ENCODE results near the gene MIA2.

MIA2 gene

GRCh38 chr14:39430762-39431415 is 197.2 kb downstream of the MIA2 start:
- Histone ChIP-seq H3K27me3 (no peaks in the 10 kb centered on the region), H4K20me1 (peaks cover 40 to 60% (median 56%) of the 10 kb centered on the region in 11 experiments), H3K9me3 (replicated peaks in 1 of 11) (no peaks in the 10 kb centered on the region), H3K27ac (peak overlapping the region; percentile 98 to 100 (median 100)), H3K9ac (peak overlapping the region; percentile 98 to 100 (median 100)), H3K4me3 (peak overlapping the region; percentile 84 to 99 (median 96)), H3K4me2 (peak overlapping the region; percentile 83 to 97 (median 93)), H3K4me1 (peaks cover 33 to 53% (median 46%) of the 10 kb centered on the region in 10 experiments), H3K36me3 (no peaks in the 10 kb centered on the region)
- TF ChIP-seq Cebpa-rat (IDR thresholded peaks at IDR 0.05): no peak

- H3K9me3 ChIP-seq (replicated peaks in 1 of 11): no peaks in the 10 kb centered on the region
- no peak for TF ChIP-seq Cebpa-rat (IDR thresholded peaks at IDR 0.05)
- peak overlapping the region; percentile 98 to 100 (median 100) for H3K9ac ChIP-seq
- H3K4me2 ChIP-seq: peak overlapping the region; percentile 83 to 97 (median 93)
- H3K27ac ChIP-seq: peak overlapping the region; percentile 98 to 100 (median 100)
- H3K36me3 ChIP-seq: no peaks in the 10 kb centered on the region
- no peaks in the 10 kb centered on the region for H3K27me3 ChIP-seq
- H4K20me1 ChIP-seq: peaks cover 40 to 54% (median 51%) of the 10 kb centered on the region in 11 experiments
- H3K4me3 ChIP-seq: peak overlapping the region; percentile 84 to 99 (median 96)
- peaks cover 28 to 47% (median 40%) of the 10 kb centered on the region in 10 experiments for H3K4me1 ChIP-seq
Measured at GRCh38 chr14:39431416-39432178, 197.9 kb downstream of the MIA2 start.

DNA sequence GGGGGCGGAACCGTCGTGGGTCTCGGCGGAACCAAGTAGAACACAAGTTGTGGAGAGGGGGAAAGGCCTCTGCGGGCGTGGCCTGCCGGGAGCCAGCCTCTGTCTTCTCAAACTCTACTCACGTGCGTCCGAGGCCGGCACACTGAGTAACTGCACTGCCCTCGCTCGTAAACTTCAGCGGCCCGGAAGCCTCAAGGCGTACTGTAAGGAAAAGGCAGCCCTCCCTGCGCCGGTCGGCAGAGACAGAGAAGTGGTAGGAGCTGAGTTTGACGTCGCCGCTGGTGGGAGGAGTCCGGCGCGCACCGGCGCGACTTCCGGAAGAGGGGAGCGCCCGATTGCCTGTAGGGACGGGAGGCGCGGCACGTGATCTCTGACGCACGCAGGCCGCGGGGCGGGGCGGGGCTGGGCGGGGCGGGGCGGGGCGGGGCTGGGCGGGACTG is 198.5 kb downstream of the MIA2 start, which contains the start of gene FBXO33:
Gene FBXO33, minus strand, starts transcription at position 255 of the 440 bp plus-strand sequence. CDS start 271 bp downstream, outside the sequence.
- Histone ChIP-seq H3K27me3 (no peaks in the 10 kb centered on the region), H3K4me1 (peaks cover 22 to 41% (median 35%) of the 10 kb centered on the region in 10 experiments), H3K9ac (peak within 1 kb of the TSS; percentile 98 to 100 (median 100)), H3K36me3 (no peaks in the 10 kb centered on the region), H3K27ac (peak within 1 kb of the TSS; percentile 98 to 100 (median 100)), H3K4me3 (peak within 1 kb of the TSS; percentile 84 to 99 (median 96)), H3K9me3 (replicated peaks in 1 of 11) (no peaks in the 10 kb centered on the region), H4K20me1 (peaks cover 36 to 48% (median 46%) of the 10 kb centered on the region in 11 experiments), H3K4me2 (peak within 1 kb of the TSS; percentile 84 to 97 (median 93))
- TF ChIP-seq Cebpa-rat (IDR thresholded peaks at IDR 0.05): no peak

- Histone ChIP-seq H3K4me2 (peak overlapping the region; percentile 76 to 92 (median 84)), H3K4me3 (peak overlapping the region; percentile 65 to 99 (median 87)), H3K27ac (peak overlapping the region; percentile 69 to 100 (median 99); a peak in 21 of 22 replicates), H3K9me3 (replicated peaks in 1 of 11) (no peaks in the 10 kb centered on the region), H4K20me1 (peaks cover 32 to 41% (median 40%) of the 10 kb centered on the region in 11 experiments), H3K9ac (peak overlapping the region; percentile 79 to 100 (median 100)), H3K27me3 (no peaks in the 10 kb centered on the region), H3K36me3 (no peaks in the 10 kb centered on the region), H3K4me1 (peaks cover 22 to 37% (median 34%) of the 10 kb centered on the region in 10 experiments)
- no peak for TF ChIP-seq Cebpa-rat (IDR thresholded peaks at IDR 0.05)
Measured at GRCh38 chr14:39432619-39433451, 199.1 kb downstream of the MIA2 start.

GRCh38 chr14:39433452-39433813 is 199.7 kb downstream of the MIA2 start:
- H3K4me3 ChIP-seq: peak overlapping the region; percentile 65 to 99 (median 87)
- peak overlapping the region; percentile 76 to 92 (median 84) for H3K4me2 ChIP-seq
- H4K20me1 ChIP-seq: peaks cover 27 to 35% (median 34%) of the 10 kb centered on the region in 11 experiments
- no peaks in the 10 kb centered on the region for H3K36me3 ChIP-seq
- H3K27me3 ChIP-seq: no peaks in the 10 kb centered on the region
- peak overlapping the region; percentile 79 to 100 (median 100); a peak in 21 of 22 replicates for H3K9ac ChIP-seq
- TF ChIP-seq Cebpa-rat (IDR thresholded peaks at IDR 0.05): no peak
- H3K4me1 ChIP-seq: peaks cover 22 to 33% (median 31%) of the 10 kb centered on the region in 10 experiments
- H3K27ac ChIP-seq: peak overlapping the region in 8 of 11 experiments; percentile 69 to 100 (median 100); a peak in 14 of 22 replicates
- H3K9me3 ChIP-seq (replicated peaks in 1 of 11): no peaks in the 10 kb centered on the region

DNA sequence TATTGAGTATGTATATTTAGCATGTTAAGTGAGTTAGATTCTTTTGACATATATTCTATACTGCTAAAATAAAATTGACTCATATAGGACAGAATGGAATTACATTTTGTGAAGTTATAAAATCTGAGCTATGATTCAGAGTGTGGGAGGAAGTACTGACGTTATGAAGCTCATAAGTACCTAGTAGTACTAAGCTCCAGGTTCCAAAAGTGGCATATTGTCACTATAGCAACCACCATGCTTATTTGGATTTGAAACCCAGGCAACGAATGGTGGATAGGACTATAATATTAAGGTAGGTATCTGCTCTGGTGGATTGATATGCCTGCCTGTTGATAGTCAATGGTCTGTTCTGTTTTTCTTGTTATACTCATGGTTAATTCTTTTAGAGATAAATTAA is 200.7 kb downstream of the MIA2 start:
- Histone ChIP-seq H3K4me3 (no peak overlapping the region), H3K9ac (no peak overlapping the region), H3K27ac (no peak overlapping the region), H3K4me1 (peaks cover 17 to 24% (median 21%) of the 10 kb centered on the region in 10 experiments), H3K36me3 (no peaks in the 10 kb centered on the region), H3K9me3 (replicated peaks in 1 of 11) (no peaks in the 10 kb centered on the region), H4K20me1 (peaks cover 17 to 26% (median 25%) of the 10 kb centered on the region in 11 experiments; a peak in 21 of 22 replicates), H3K4me2 (no peak overlapping the region; a peak in 1 of 22 replicates), H3K27me3 (no peaks in the 10 kb centered on the region)
- no peak for TF ChIP-seq Cebpa-rat (IDR thresholded peaks at IDR 0.05)

DNA sequence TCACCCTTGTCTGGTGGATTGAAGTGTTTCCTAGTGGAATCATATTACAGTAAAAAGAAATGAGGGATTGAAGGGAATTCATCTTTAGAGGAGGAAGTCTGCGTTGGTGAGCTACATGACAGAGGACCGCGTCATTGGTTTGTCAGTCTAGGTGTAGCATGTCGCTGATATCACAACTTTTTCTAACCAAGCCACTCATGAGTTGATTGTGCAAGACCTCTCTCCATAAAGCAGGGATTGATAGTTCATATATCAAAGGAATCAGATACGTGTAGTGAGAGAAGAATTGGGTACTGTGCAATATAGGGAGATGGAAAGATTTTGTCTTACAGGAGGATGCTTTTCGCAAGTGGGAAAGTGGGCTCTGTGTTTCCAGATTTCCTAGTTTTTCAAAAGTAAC is 201.5 kb downstream of the MIA2 start:
- peaks cover 0 to 1% (median 0%) of the 10 kb centered on the region in 11 experiments; a peak in 2 of 22 replicates for H3K9me3 ChIP-seq (replicated peaks in 1 of 11)
- H3K27me3 ChIP-seq: no peaks in the 10 kb centered on the region
- peaks cover 9 to 15% (median 13%) of the 10 kb centered on the region in 10 experiments for H3K4me1 ChIP-seq
- no peaks in the 10 kb centered on the region for H3K36me3 ChIP-seq
- peak in 2 of 11 experiments; percentile 41 to 53; a peak in 2 of 22 replicates for TF ChIP-seq Cebpa-rat (IDR thresholded peaks at IDR 0.05)
- no peak overlapping the region for H3K27ac ChIP-seq
- no peak overlapping the region for H3K9ac ChIP-seq
- peaks cover 9 to 18% (median 16%) of the 10 kb centered on the region in 11 experiments; a peak in 20 of 22 replicates for H4K20me1 ChIP-seq
- H3K4me2 ChIP-seq: no peak overlapping the region
- no peak overlapping the region for H3K4me3 ChIP-seq
